Inflammatory macrophage treated with lipopolysaccharide for 4 hours (primary cell): ENCODE data around the gene MCF2L2.
A peak's percentile ranks its signal among the peaks of the same experiment; 100 is the strongest.
"Not testable (repeated sequence)": the region's sequence is repeated elsewhere in the genome, so short reads cannot be mapped to it uniquely, and the experiment has no call there.

ENCODE experiments used
- DNase-seq: peaks from one replicate; pipeline ENCODE4 v3.0.0-alpha.2; 2020

The MCF2L2 gene

GRCh38 chr3:183444748-183445147 lies 16.3 kb upstream of the MCF2L2 start:
- no peak for DNase-seq

GRCh38 chr3:183443395-183444385 lies 15.3 kb upstream of the MCF2L2 start:
- no peak for DNase-seq

- no peak for DNase-seq
Measured at GRCh38 chr3:183442994-183443393, 14.6 kb upstream of the MCF2L2 start.

- DNase-seq = peak; percentile 39
Measured at GRCh38 chr3:183440521-183440920, 12.1 kb upstream of the MCF2L2 start.

- DNase-seq = peak; percentile 76
Measured at GRCh38 chr3:183439515-183439914, 11.1 kb upstream of the MCF2L2 start.

GRCh38 chr3:183438735-183439134 lies 10.3 kb upstream of the MCF2L2 start:
- no peak for DNase-seq

- no peak for DNase-seq
Measured at GRCh38 chr3:183437666-183438564, 9.5 kb upstream of the MCF2L2 start.

GRCh38 chr3:183437061-183437460 lies 8.6 kb upstream of the MCF2L2 start:
- no peak for DNase-seq

- DNase-seq = peak; percentile 35
Measured at GRCh38 chr3:183435661-183436060, 7.2 kb upstream of the MCF2L2 start.

GRCh38 chr3:183434992-183435391 lies 6.6 kb upstream of the MCF2L2 start:
- no peak for DNase-seq

GRCh38 chr3:183434503-183434902 lies 6.1 kb upstream of the MCF2L2 start:
- DNase-seq = no peak

- DNase-seq = peak; percentile 46
Measured at GRCh38 chr3:183430325-183430957, 2.0 kb upstream of the MCF2L2 start.

GRCh38 chr3:183427876-183428446 lies 458 bp downstream of the MCF2L2 start:
- peak; percentile 63 for DNase-seq

GRCh38 chr3:183427196-183427875 lies 1.1 kb downstream of the MCF2L2 start:
- no peak for DNase-seq

- DNase-seq = not testable (repeated sequence)
Measured at GRCh38 chr3:183418807-183419206, 9.6 kb downstream of the MCF2L2 start.

GRCh38 chr3:183411216-183411922 lies 17.1 kb downstream of the MCF2L2 start:
- DNase-seq = no peak

GRCh38 chr3:183410759-183411158 lies 17.7 kb downstream of the MCF2L2 start:
- no peak for DNase-seq

- DNase-seq = no peak
Measured at GRCh38 chr3:183410280-183410679, 18.1 kb downstream of the MCF2L2 start.

GRCh38 chr3:183409219-183409618 lies 19.2 kb downstream of the MCF2L2 start:
- no peak for DNase-seq

GRCh38 chr3:183401678-183402077 lies 26.7 kb downstream of the MCF2L2 start:
- DNase-seq = no peak

GRCh38 chr3:183400352-183400751 lies 28.1 kb downstream of the MCF2L2 start:
- DNase-seq = no peak
